UCSD-AML1 (cell line): ENCODE data around the gene CCR4.
"Not testable (repeated sequence)": the region's sequence is repeated elsewhere in the genome, so short reads cannot be mapped to it uniquely, and the experiment has no call there.

Experiments
- DNase-seq: peaks from one replicate; lab custom pipeline; 2025; ENCODE audit not compliant: unreplicated experiment; lab: John Stamatoyannopoulos, UW

CCR4 gene

GRCh38 chr3:32950516-32950915 is 928 bp upstream of the CCR4 start:
- no peak for DNase-seq

- DNase-seq: no peak
Measured at GRCh38 chr3:32952369-32953077, 1.1 kb downstream of the CCR4 start.

- DNase-seq: no peak
Measured at GRCh38 chr3:32954506-32954905, 3.1 kb downstream of the CCR4 start.

- DNase-seq: no peak
Measured at GRCh38 chr3:32956750-32957570, 5.5 kb downstream of the CCR4 start.

GRCh38 chr3:32958509-32958908 is 7.1 kb downstream of the CCR4 start:
- DNase-seq: no peak

- no peak for DNase-seq
Measured at GRCh38 chr3:32959371-32959770, 7.9 kb downstream of the CCR4 start.

GRCh38 chr3:32960404-32961170 is 9.1 kb downstream of the CCR4 start:
- no peak for DNase-seq

GRCh38 chr3:32961189-32961715 is 9.8 kb downstream of the CCR4 start:
- DNase-seq: no peak

GRCh38 chr3:32963871-32964270 is 12.4 kb downstream of the CCR4 start:
- DNase-seq: no peak

GRCh38 chr3:32964781-32965180 is 13.3 kb downstream of the CCR4 start:
- DNase-seq: not testable (repeated sequence)

GRCh38 chr3:32965617-32966213 is 14.3 kb downstream of the CCR4 start:
- DNase-seq: not testable (repeated sequence)

GRCh38 chr3:32966627-32967026 is 15.2 kb downstream of the CCR4 start:
- not testable (repeated sequence) for DNase-seq

GRCh38 chr3:32968166-32968919 is 16.9 kb downstream of the CCR4 start:
- no peak for DNase-seq

GRCh38 chr3:32968920-32969389 is 17.5 kb downstream of the CCR4 start:
- no peak for DNase-seq

GRCh38 chr3:32969656-32970055 is 18.2 kb downstream of the CCR4 start:
- no peak for DNase-seq

- not testable (repeated sequence) for DNase-seq
Measured at GRCh38 chr3:32971291-32971690, 19.8 kb downstream of the CCR4 start.

- DNase-seq: no peak
Measured at GRCh38 chr3:32972482-32973146, 21.2 kb downstream of the CCR4 start.

GRCh38 chr3:32973982-32974381 is 22.5 kb downstream of the CCR4 start:
- no peak for DNase-seq

- DNase-seq: no peak
Measured at GRCh38 chr3:32975891-32976595, 24.6 kb downstream of the CCR4 start.
